Panc1 (cell line): Measurements from ENCODE around the gene TCEANC2. TPM values are rescaled to one million over a fixed set of nuclear protein-coding genes. Genes with fewer than 3 reads are reported as not detected.

Experiments
- ATAC-seq: fragments of 200-7000 bp; cut with Tn5 transposase; 2 replicates; pipeline ENCODE4 v1.9.1; 2020; ENCODE audit warnings: mild to moderate bottlenecking, moderate library complexity
- BruUV-seq: library from RNA; stranded (reverse); fragments of 400-500 nt; replicated peaks from 2 replicates; lab custom pipeline; 2021; lab: Mats Ljungman, UMichigan
- CTCF ChIA-PET: fragments of 300-600 bp; sonication (Branson Sonifier 250); formaldehyde crosslinking; loops from one replicate; lab custom pipeline; 2022; ENCODE audit warnings: antibody characterized with exemption; lab: Charles Lee
- POLR2A ChIA-PET: fragments of 300-600 bp; sonication (Branson Sonifier 250); formaldehyde crosslinking; loops from one replicate; lab custom pipeline; 2022; ENCODE audit warnings: antibody characterized with exemption; lab: Charles Lee
- DNase-seq: peaks from one replicate; pipeline ENCODE4 v3.0.0-alpha.2; 2010; ENCODE audit warnings: low read depth, low spot score
- H3K27ac ChIP-seq: 2 replicates; pipeline ENCODE4 v1.5.1; 2011; ENCODE audit warnings: mild to moderate bottlenecking, low read length, inconsistent platforms
- H3K27me3 ChIP-seq: fragments of 200-500 bp; sonication (Bioruptor generic); 2 replicates; pipeline ENCODE4 v1.6.0; 2014; ENCODE audit warnings: low read length, inconsistent platforms; ENCODE audit not compliant: control insufficient read depth, insufficient read depth
- H3K36me3 ChIP-seq: fragments of 200-500 bp; sonication (Bioruptor generic); 2 replicates; pipeline ENCODE4 v1.5.1; 2014; ENCODE audit warnings: inconsistent platforms, mild to moderate bottlenecking, low read length, moderate library complexity; ENCODE audit not compliant: control insufficient read depth, insufficient read depth
- H3K4me1 ChIP-seq: 2 replicates; pipeline ENCODE4 v1.5.1; 2011; ENCODE audit warnings: inconsistent platforms, mild to moderate bottlenecking, low read length, moderate library complexity; ENCODE audit not compliant: control insufficient read depth, insufficient read depth
- H3K4me3 ChIP-seq, 2 experiments: 2 replicates each; pipeline ENCODE4 v1.5.1; 2011 to 2012; ENCODE audit warnings: low read depth in 2 of 2, low read length in 2 of 2, mild to moderate bottlenecking in 2 of 2, inconsistent platforms in 1 of 2, moderate library complexity in 1 of 2
- H3K9me3 ChIP-seq: fragments of 200-500 bp; sonication (Bioruptor generic); 2 replicates; pipeline ENCODE4 v1.5.1; 2014; ENCODE audit warnings: low read depth, mild to moderate bottlenecking, inconsistent platforms, low read length, moderate library complexity; ENCODE audit not compliant: control insufficient read depth, insufficient read depth
- POLR2AphosphoS5 ChIP-seq: IDR thresholded peaks from 2 replicates; pipeline ENCODE4 v1.6.1; 2012; ENCODE audit warnings: mild to moderate bottlenecking, low read depth, low read length, moderate library complexity
- SIN3A ChIP-seq: IDR thresholded peaks from 2 replicates; pipeline ENCODE4 v1.6.1; 2012; ENCODE audit warnings: low read depth, mild to moderate bottlenecking, low read length, moderate library complexity, borderline replicate concordance; ENCODE audit not compliant: insufficient read depth
- TCF7L2 ChIP-seq: IDR thresholded peaks from 2 replicates; pipeline ENCODE4 v1.6.1; 2011; ENCODE audit warnings: mild to moderate bottlenecking, low read depth, low read length, inconsistent platforms
- in situ Hi-C: cut with HindIII; loops from 2 replicates; pipeline ENCODE4 v1.10.0; 2016; ENCODE audit warnings: low sequenced_read_pairs, low pct_unique_long_range_greater_than_20kb
- intact Hi-C: fragments of 100-400 bp; cut with micrococcal nuclease; formaldehyde crosslinking; loops from one replicate; pipeline ENCODE4 v1.10.0; 2022; ENCODE audit not compliant: unreplicated experiment
- total RNA-seq: library from RNA; stranded (reverse); gene quantifications from one replicate; pipeline ENCODE4 v1.2.1, GENCODE V29; 2021; ENCODE audit not compliant: unreplicated experiment
- TF ChIP-seq, protein P1 (sequence below), 2 experiments: IDR thresholded peaks; 2 replicates each; pipeline ENCODE4 v1.6.1; 2011 to 2012; ENCODE audit warnings: low read depth in 2 of 2, control low read depth in 1 of 2, low read length in 1 of 2, mild to moderate bottlenecking in 1 of 2, moderate library complexity in 1 of 2; ENCODE audit not compliant: insufficient read depth in 1 of 2
- TF ChIP-seq, protein P2 (sequence below): fragments of 450-650 bp; IDR thresholded peaks from 2 replicates; pipeline ENCODE4 v1.5.1; 2017; ENCODE audit warnings: mild to moderate bottlenecking

TCEANC2 gene
- total RNA-seq, 1 experiment from 2014 or later = 5.1 TPM

DNA sequence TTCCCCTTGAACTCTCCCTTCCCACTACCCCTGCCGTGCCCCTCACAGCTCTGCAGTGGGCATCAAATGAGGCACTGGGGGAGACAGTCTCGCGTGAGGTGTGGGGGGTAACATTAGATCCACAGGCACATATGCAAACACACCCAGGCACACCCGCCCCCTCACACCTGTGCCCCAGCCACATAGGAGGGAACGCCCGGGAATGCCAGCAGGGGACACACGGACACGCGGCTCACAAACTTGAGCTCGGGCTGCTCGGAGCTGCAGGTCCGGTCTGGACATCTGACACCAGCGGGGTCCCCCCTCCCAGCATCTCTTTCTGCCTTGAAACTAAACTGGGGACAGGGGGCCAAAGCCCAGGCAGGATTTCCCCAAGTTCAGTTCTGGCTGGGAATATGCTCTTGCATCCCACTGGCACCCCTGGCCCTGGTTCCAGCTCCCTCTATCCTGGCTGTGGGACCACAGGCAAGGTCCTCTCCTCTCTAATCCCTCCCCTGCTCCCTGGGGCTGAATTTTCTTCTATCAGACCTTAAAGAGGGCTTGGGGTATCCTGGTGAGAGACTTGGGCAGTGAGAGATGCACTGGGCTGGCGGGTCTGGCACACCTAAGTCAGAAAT is 68.8 kb downstream of the TCEANC2 start:
- Histone ChIP-seq H3K4me3 (no peak overlapping the region), H3K27me3 (no peaks in the 10 kb centered on the region), H3K27ac (no peak overlapping the region), H3K36me3 (no peaks in the 10 kb centered on the region), H3K4me1 (peaks cover 5% of the 10 kb centered on the region), H3K9me3 (no peaks in the 10 kb centered on the region)
- POLR2A ChIA-PET = no interaction called here
- no TSS peak for BruUV-seq
- no peak for ATAC-seq
- in situ Hi-C loops = no loop called here
- no peak for DNase-seq
- TF ChIP-seq, protein P1, sequence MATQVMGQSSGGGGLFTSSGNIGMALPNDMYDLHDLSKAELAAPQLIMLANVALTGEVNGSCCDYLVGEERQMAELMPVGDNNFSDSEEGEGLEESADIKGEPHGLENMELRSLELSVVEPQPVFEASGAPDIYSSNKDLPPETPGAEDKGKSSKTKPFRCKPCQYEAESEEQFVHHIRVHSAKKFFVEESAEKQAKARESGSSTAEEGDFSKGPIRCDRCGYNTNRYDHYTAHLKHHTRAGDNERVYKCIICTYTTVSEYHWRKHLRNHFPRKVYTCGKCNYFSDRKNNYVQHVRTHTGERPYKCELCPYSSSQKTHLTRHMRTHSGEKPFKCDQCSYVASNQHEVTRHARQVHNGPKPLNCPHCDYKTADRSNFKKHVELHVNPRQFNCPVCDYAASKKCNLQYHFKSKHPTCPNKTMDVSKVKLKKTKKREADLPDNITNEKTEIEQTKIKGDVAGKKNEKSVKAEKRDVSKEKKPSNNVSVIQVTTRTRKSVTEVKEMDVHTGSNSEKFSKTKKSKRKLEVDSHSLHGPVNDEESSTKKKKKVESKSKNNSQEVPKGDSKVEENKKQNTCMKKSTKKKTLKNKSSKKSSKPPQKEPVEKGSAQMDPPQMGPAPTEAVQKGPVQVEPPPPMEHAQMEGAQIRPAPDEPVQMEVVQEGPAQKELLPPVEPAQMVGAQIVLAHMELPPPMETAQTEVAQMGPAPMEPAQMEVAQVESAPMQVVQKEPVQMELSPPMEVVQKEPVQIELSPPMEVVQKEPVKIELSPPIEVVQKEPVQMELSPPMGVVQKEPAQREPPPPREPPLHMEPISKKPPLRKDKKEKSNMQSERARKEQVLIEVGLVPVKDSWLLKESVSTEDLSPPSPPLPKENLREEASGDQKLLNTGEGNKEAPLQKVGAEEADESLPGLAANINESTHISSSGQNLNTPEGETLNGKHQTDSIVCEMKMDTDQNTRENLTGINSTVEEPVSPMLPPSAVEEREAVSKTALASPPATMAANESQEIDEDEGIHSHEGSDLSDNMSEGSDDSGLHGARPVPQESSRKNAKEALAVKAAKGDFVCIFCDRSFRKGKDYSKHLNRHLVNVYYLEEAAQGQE (IDR thresholded peaks at IDR 0.05; ENCODE audit: insufficient read depth in 1 of 2, low read depth in 2 of 2, low read length in 1 of 2) = no peak
- no peak for TF ChIP-seq SIN3A
- TF ChIP-seq, protein P2, sequence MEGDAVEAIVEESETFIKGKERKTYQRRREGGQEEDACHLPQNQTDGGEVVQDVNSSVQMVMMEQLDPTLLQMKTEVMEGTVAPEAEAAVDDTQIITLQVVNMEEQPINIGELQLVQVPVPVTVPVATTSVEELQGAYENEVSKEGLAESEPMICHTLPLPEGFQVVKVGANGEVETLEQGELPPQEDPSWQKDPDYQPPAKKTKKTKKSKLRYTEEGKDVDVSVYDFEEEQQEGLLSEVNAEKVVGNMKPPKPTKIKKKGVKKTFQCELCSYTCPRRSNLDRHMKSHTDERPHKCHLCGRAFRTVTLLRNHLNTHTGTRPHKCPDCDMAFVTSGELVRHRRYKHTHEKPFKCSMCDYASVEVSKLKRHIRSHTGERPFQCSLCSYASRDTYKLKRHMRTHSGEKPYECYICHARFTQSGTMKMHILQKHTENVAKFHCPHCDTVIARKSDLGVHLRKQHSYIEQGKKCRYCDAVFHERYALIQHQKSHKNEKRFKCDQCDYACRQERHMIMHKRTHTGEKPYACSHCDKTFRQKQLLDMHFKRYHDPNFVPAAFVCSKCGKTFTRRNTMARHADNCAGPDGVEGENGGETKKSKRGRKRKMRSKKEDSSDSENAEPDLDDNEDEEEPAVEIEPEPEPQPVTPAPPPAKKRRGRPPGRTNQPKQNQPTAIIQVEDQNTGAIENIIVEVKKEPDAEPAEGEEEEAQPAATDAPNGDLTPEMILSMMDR = no peak
- TF ChIP-seq POLR2AphosphoS5 = no peak
- TF ChIP-seq TCF7L2 = no peak
- CTCF ChIA-PET = interaction anchor here (1.2 kb wide), 1 partner anchor 367 kb away, joined by 6 read pairs; no protein-coding TSS in a partner anchor
- intact Hi-C loops = no loop called here

DNA sequence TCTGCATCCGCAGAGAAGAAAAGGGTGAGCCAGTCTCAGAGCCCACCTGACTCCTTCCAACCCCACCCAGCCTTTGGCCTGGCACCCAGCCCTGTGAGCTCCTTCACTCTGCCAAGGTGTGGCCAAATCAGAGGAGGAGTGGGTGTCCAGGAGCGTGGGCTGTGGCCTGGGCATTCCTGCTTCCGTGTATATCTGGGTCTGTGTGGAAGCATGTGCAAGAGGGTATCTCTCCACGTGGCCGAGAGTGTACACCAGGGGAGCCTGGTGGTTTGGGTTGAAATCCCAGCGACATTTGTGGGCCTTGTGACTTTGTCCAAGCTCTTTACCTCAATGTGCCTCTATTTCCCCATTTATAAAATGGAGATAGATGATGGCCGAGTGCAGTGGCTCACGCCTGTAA is 69.6 kb downstream of the TCEANC2 start:
- no peaks in the 10 kb centered on the region for H3K27me3 ChIP-seq
- intact Hi-C loops = no loop called here
- no peak overlapping the region for H3K27ac ChIP-seq
- BruUV-seq = no TSS peak
- peaks cover 5% of the 10 kb centered on the region for H3K4me1 ChIP-seq
- no peaks in the 10 kb centered on the region for H3K9me3 ChIP-seq
- H3K36me3 ChIP-seq = no peaks in the 10 kb centered on the region
- no peak for ATAC-seq
- DNase-seq = no peak
- ChIA-PET POLR2A (no interaction called here), CTCF (no interaction called here)
- H3K4me3 ChIP-seq = no peak overlapping the region
- TF ChIP-seq TCF7L2 (no peak), SIN3A (no peak), POLR2AphosphoS5 (no peak)
- TF ChIP-seq, protein P1 (IDR thresholded peaks at IDR 0.05; ENCODE audit: insufficient read depth in 1 of 2, low read depth in 2 of 2, low read length in 1 of 2) = no peak
- TF ChIP-seq, protein P2 = no peak
- in situ Hi-C loops = no loop called here
